HG03097 (cell line): Measurements from ENCODE around the gene PRKG1.

ENCODE experiments used
- ATAC-seq: cut with Tn5 transposase; IDR thresholded peaks from one replicate; pipeline ENCODE4 v1.9.1; 2021; ENCODE audit not compliant: unreplicated experiment, low FRiP score

Gene PRKG1

DNA sequence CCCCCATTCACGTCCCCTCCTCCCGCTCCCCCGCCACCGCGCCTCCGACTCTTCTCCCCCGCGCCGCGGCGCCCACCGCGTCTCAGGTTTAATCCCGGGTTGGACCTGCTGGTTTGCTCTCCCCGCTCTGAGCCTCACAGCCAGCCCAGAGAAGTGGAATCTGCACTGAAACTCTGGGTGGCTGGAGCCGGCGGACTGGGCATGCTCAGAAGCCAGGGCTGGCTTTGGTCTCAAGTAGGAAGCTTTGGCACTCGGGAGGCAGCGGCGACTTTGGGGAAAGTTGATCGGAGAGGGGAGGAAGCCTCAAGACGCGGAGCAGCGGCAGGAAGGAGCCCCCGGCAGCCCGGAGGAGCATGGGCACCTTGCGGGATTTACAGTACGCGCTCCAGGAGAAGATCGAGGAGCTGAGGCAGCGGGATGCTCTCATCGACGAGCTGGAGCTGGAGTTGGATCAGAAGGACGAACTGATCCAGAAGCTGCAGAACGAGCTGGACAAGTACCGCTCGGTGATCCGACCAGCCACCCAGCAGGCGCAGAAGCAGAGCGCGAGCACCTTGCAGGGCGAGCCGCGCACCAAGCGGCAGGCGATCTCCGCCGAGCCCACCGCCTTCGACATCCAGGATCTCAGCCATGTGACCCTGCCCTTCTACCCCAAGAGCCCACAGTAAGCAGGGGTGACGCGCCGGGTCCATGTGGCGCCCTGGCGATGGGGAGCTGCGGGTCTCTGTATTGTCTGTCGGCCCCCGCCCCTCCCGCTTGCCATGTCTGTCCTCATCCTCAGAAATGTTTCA is at the start of gene PRKG1:
Gene PRKG1 (plus strand): TSS at position 250 of the 791 bp plus-strand sequence.
- ATAC-seq, result no peak

DNA sequence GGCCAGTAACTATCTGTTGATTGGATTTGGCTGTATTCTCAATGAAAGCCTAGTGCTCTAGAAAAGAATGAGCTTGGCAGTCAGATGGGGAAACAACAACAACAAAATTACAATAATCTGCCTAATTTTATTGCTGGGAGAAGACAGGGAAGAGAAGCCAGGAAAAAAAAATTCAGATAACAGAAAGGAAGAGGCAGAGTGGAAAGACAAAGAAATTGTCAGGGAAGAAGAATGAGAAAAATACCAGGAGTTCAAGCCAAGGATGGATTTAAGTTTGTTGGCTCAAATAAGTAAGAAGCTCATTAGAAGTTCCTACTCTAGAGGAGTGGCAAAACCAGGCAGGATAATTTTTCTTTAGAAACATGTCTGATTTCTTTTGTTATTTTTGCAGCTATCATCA is 45.9 kb upstream of the PRKG1 start:
- no peak for ATAC-seq

DNA sequence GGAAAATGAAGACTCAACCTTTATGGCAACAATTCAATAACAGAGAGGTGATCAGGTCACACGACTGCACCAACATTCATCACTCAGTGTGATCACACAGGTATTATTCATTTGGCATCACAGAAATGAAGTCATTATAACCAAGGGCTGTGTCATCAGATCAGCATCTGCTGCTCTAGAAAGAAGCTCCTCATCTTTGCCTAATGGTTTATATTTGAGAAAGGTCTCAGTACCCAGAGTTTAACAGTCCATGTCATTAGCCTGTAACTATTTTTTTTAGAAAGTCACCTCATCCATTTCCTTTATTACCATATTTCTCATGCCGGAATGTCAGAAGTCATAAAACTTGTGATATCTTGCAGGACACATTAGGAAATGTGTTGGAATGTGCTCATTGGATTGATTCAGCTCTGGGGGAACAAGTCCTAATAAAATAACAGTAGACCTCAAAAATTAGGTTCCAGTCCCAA is 45.1 kb upstream of the PRKG1 start:
- ATAC-seq, result no peak

DNA sequence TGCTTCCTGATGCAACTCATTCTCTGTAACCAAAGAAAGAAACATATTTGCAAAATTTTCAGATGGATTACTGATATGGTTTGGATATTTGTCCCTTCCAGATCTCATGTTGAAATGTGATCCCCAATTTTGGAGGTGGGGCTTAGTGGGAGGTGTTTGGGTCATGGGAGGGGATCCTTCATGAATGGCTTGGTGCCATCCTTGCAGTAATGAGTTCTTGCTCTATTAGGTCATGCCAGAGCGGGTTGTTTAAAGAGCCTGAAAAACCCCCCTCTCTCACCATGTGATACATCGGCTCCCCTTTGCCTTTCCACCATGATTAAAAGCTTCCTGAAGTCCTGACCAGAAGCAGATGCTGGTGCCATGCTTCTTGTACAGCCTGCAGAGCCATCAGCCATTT is 43.8 kb upstream of the PRKG1 start:
- ATAC-seq, result no peak

DNA sequence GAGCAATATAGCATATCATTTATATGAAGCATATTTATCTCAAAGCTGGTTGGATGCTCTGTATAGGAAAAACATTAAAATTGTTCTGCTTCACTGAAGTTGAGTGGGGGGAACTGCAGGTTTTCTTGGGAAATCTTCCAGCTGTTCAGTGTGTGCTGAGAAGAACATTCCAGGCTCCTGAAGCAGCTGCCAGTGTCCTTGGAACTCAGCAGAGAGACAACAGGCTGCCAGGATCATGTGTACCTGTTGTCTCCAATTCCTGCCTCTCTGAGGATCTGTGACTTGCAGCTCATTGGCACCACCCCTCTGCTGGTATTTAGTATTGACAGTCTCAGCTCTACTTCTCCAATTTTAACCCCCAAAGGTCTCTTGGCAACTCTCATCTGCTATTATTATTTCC is 42.3 kb upstream of the PRKG1 start:
- no peak for ATAC-seq

DNA sequence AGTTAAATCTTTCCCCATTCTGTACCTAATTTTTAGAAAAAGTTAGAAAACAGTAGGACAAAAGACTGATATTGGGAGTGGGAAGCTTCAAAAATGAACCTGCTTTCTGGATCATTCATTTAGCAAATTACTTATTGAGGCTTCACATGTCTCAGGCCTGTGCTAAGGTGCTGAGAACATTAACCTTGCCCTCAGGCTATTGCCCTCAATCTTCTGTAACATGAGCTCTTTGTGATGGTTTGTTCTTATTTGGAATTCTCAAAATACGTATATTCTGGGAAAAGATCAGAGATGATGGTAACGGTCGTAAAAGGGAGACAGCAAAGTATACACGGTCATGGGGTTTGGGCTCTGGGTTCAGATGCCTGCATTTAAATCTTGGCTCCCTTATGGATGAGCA is 39.5 kb upstream of the PRKG1 start:
- ATAC-seq, result no peak

GRCh38 chr10:51035344-51035743 is 38.9 kb upstream of the PRKG1 start:
- no peak for ATAC-seq

GRCh38 chr10:51045871-51046270 is 28.4 kb upstream of the PRKG1 start:
- no peak for ATAC-seq

DNA sequence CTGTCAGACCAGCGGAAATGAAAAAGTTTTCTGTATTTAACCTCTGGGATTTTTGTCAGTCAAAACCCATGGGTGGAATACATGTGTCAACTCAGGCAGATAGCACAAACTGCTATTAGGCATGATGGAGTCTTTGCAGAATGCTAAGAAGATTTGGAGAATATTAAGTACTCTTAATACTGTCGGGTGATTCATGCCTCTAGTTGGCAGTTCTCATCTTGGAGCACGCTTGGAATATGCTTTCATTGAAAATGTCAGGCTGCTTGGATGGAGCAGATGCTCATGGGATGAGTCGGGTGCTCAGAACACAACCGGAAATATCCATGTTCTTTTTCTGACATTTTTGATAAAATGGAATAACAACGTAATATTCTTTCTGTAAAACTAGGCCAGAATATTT is 27.6 kb upstream of the PRKG1 start:
- ATAC-seq, result no peak

- ATAC-seq, result no peak
Measured at GRCh38 chr10:51047857-51048256, 26.4 kb upstream of the PRKG1 start.

GRCh38 chr10:51048792-51049191 is 25.5 kb upstream of the PRKG1 start:
- ATAC-seq, result no peak

- no peak for ATAC-seq
Measured at GRCh38 chr10:51052163-51052562, 22.1 kb upstream of the PRKG1 start.

GRCh38 chr10:51057925-51058324 is 16.4 kb upstream of the PRKG1 start:
- no peak for ATAC-seq

- no peak for ATAC-seq
Measured at GRCh38 chr10:51063166-51063565, 11.1 kb upstream of the PRKG1 start.

DNA sequence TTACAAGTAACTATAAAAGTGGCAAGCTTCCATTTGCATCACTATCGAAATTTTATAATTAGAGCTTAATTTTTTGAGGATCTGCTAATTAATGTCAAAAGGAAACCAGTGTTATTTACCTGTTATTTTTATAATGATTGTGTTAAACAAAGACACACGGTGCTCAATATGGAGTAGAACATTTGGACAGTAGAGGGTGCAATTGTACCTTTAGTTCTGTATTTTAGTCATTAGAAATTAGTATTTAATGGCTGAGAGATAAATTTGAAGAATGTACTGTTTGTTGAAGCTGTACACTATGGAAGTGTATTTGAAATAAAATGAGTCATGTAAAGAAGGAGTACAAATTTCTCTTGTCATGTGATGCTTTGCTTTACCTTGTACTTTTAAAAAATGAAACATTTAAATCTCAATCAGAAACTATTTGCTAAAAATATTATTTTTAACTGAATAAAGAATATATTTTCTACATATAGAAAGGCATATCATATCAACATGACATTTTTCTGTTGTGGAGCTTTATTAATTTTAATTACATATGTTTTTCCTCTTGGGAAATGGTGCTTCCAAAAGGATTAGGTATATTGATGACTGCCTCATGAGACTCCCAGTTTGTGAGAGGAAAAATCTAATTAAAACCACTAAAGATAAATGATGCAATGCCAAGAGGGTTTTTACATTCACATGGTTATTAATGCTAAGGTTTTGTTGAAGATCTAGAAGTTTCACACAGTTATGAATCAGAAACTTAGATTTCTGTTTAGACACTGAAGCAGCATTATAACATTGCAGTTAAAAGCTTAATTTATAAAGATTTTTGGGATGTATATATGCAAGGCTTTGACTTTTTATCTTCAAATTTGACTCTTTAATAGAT is 10.4 kb upstream of the PRKG1 start:
- no peak for ATAC-seq

DNA sequence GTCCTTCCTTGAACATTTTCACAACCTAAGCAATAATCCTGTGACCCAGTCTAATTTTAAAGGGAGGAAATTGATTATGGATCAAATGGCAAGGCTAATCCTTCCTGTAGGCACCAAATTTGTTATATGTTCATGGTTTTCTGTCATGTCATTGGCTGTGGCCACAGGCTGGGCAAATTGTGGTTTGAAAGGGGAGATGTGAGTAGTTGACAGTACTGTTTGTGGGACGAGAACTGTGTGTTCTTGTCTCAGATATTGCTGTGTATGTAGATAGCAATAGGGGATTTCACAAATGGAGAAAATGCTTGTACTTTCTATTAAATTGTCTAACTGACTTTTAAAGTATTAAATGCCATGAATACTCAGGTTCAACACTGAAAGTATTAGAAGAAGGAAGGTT is 8.1 kb upstream of the PRKG1 start:
- ATAC-seq, result no peak

DNA sequence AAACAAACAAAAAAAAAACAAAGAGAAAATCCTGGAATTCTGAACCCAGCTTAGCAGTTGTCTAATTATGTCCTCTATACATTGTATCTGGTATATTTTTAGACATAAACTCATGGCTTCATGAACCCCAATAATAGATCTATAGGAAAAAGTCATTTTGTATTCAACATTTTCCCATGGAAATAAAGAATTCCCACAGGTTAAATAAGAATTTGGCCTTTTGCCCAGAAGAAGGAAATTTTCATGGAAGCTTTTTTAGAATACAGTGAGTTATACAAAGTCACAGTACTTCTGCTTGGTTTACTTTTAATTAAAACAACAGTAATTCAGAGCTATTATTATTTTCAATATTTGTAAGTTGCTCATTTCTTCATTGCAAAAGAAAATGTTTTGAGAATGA is 2.1 kb upstream of the PRKG1 start:
- no peak for ATAC-seq

GRCh38 chr10:51072921-51073434 is 1.3 kb upstream of the PRKG1 start:
- no peak for ATAC-seq

DNA sequence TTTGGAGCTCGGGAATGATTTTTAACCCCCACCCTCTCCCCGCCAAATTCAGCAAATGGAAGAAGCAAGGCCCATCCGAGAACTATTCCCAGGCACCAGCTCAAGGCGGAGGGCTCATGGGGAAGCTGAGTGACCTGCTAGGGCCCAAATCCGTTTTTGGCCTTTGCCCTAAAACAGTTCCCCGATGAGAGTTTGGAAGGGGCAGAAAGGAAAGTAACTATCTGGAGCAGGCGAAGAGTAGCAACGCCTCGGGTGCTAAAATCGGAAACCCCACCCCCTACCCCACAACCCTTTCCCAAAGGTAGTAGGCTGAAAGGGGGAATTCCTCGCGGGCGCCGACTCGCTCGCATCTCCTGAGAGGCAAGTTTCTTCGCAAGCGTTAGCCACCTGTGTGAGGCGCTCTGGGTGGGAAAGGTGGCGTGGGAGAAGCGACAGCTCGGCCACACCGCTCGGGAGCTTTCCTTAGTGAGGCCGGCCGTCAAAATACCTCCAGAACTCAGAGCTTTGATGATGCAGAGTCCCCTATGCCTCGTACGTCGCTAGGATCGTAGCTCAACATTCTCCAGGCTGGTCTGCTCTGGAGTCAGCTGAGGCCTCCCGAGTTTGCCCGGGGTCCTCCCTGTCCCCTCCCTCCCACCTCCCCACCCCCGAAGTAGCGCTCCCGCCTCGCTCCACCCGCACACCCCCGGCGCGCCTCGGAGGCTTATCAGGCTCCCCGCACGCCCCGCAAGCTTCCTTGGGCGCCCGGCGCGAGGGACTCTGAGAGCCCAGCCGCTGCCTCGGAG is 642 bp upstream of the PRKG1 start:
- ATAC-seq, result no peak

DNA sequence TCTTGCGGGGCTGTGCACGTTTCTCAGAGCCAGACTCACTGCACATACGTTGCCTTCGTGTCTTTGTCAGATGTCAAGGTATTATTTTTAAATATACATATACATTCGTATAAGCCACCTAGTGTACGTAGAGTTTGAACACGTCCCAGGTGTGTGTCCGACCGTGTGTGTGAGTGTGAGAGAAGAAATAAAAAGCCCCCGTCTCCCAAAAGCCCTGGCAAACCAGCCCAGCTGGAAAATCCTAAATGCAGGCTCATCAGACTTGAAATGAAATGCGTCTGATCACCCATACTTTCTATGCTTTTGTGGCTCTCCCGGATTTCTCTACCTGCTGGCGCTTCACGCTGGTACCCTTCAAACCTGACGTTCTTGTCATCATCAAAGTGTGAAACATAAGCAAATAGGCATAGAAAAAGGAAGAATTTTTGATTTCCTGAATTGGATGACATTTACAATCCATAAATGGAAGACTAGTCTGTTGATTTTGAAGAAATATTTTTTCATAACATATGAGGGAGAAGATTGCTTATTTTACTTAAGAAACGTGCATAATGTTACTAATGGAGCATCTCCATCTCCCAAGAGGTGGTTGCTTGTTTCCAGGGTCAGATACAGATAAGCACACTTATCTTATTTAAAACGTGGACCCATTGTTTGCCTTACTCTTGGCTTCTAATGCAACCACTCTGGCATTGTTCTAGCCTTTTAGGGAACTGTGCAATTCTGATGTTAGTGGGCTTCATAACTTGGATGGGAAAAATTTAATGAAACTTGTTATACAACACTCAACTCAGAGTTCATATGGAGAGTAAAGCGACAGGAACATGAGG is 971 bp downstream of the PRKG1 start:
- ATAC-seq, result no peak
